OCI-LY7 (cell line): Measurements from ENCODE around the gene OPHN1. TPM values are rescaled to one million over a fixed set of nuclear protein-coding genes. Genes with fewer than 3 reads are reported as not detected.

Experiments
- BruUV-seq: library from RNA; stranded (reverse); fragments of 400-500 nt; replicated peaks from 2 replicates; lab custom pipeline; 2021; lab: Mats Ljungman, UMichigan
- CTCF ChIA-PET: fragments of 300-600 bp; sonication (Branson Sonifier 250); formaldehyde crosslinking; loops from one replicate; lab custom pipeline; 2022; ENCODE audit warnings: antibody characterized with exemption; ENCODE audit not compliant: unreplicated experiment; lab: Charles Lee
- POLR2A ChIA-PET: fragments of 300-600 bp; sonication (Branson Sonifier 250); formaldehyde crosslinking; loops from one replicate; lab custom pipeline; 2022; ENCODE audit warnings: antibody characterized with exemption; lab: Charles Lee
- DNase-seq: peaks from one replicate; pipeline ENCODE4 v3.0.0-alpha.2; 2015; ENCODE audit warnings: low spot score
- H2AFZ ChIP-seq: fragments of 200-600 bp; sonication (generic), shearing (Covaris generic); 2 replicates; pipeline ENCODE4 v1.6.1; 2014; ENCODE audit warnings: mild to moderate bottlenecking, antibody characterized with exemption, low read length, moderate library complexity
- H3K27ac ChIP-seq: fragments of 200-600 bp; sonication (generic); 2 replicates; pipeline ENCODE4 v1.5.1; 2014; ENCODE audit warnings: mixed run types, low read depth, mild to moderate bottlenecking, moderate library complexity, low read length, inconsistent platforms; ENCODE audit not compliant: poor library complexity, severe bottlenecking
- H3K36me3 ChIP-seq: fragments of 200-600 bp; sonication (generic); 2 replicates; pipeline ENCODE4 v1.6.1; 2014; ENCODE audit warnings: mild to moderate bottlenecking, antibody characterized with exemption, low read length, moderate library complexity, mixed read lengths; ENCODE audit not compliant: insufficient read depth
- H3K4me1 ChIP-seq: fragments of 200-600 bp; sonication (generic); 2 replicates; pipeline ENCODE4 v1.5.1; 2014; ENCODE audit warnings: mild to moderate bottlenecking, low read length; ENCODE audit not compliant: insufficient read depth, poor library complexity, severe bottlenecking
- H3K4me2 ChIP-seq: fragments of 200-600 bp; sonication (generic); 2 replicates; pipeline ENCODE4 v1.6.1; 2014; ENCODE audit warnings: mild to moderate bottlenecking, low read length
- H3K4me3 ChIP-seq: fragments of 200-600 bp; sonication (generic); 2 replicates; pipeline ENCODE4 v1.5.1; 2014; ENCODE audit warnings: mild to moderate bottlenecking, low read depth, low read length; ENCODE audit not compliant: poor library complexity, severe bottlenecking
- H3K79me2 ChIP-seq: fragments of 200-600 bp; sonication (generic); 2 replicates; pipeline ENCODE4 v1.6.1; 2016; ENCODE audit warnings: low read depth, mild to moderate bottlenecking, low read length, moderate library complexity, mixed read lengths; ENCODE audit not compliant: insufficient read depth
- H3K9me2 ChIP-seq: fragments of 200-600 bp; sonication (generic); 2 replicates; pipeline ENCODE4 v1.6.1; 2016; ENCODE audit warnings: mild to moderate bottlenecking, low read length, mixed read lengths; ENCODE audit not compliant: insufficient read depth
- H3K9me3 ChIP-seq: fragments of 200-600 bp; sonication (generic); 2 replicates; pipeline ENCODE4 v1.6.1; 2014; ENCODE audit warnings: mild to moderate bottlenecking, mixed run types, low read length, mixed read lengths
- H4K20me1 ChIP-seq: fragments of 200-600 bp; sonication (generic); 2 replicates; pipeline ENCODE4 v1.6.1; 2014; ENCODE audit warnings: mild to moderate bottlenecking, antibody characterized with exemption, low read length, moderate library complexity, mixed read lengths; ENCODE audit not compliant: insufficient read depth
- CTCF ChIP-seq: fragments of 200-600 bp; sonication (generic); conservative IDR thresholded peaks from 2 replicates; pipeline ENCODE4 v1.5.1; 2014; ENCODE audit warnings: mild to moderate bottlenecking, antibody characterized with exemption, low read length, moderate library complexity, mixed read lengths
- EZH2phosphoT487 ChIP-seq: fragments of 200-600 bp; sonication (generic); IDR thresholded peaks from 2 replicates; pipeline ENCODE4 v1.6.1; 2018; ENCODE audit warnings: low read depth, borderline replicate concordance, mild to moderate bottlenecking, mixed run types, antibody characterized with exemption, low read length, moderate library complexity, mixed read lengths
- intact Hi-C: fragments of 100-400 bp; cut with micrococcal nuclease; formaldehyde crosslinking; loops from one replicate; pipeline ENCODE4 v1.10.0; 2022; ENCODE audit not compliant: unreplicated experiment
- total RNA-seq, 2 experiments: library from RNA; depleted of rRNA in 1 of 2; stranded (reverse); fragments of >200 nt in 1 of 2; shearing (Covaris generic) in 1 of 2; gene quantifications; 2 replicates each; pipeline ENCODE4 v1.2.3, GENCODE V29; 2014 to 2022

The OPHN1 gene
- total RNA-seq, 2 experiments from 2014 or later: not detected

- Histone ChIP-seq H3K9me3 (no peaks in the 10 kb centered on the region), H3K4me2 (no peak overlapping the region), H3K9me2 (no peaks in the 10 kb centered on the region), H3K36me3 (no peaks in the 10 kb centered on the region), H3K79me2 (no peaks in the 10 kb centered on the region), H2AFZ (no peak overlapping the region), H3K4me1 (no peaks in the 10 kb centered on the region), H3K4me3 (no peak overlapping the region), H3K27ac (no peak overlapping the region), H4K20me1 (no peaks in the 10 kb centered on the region)
- ChIA-PET POLR2A (no interaction called here), CTCF (no interaction called here)
- no peak for TF ChIP-seq EZH2phosphoT487
- no peak for TF ChIP-seq CTCF
- BruUV-seq: no TSS peak
- intact Hi-C loops: no loop called here
- DNase-seq: no peak
Measured at GRCh38 chrX:68288127-68288526, 145.2 kb downstream of the OPHN1 start.

- H3K4me2 ChIP-seq: no peak overlapping the region
- ChIA-PET POLR2A (no interaction called here), CTCF (no interaction called here)
- no peaks in the 10 kb centered on the region for H3K79me2 ChIP-seq
- no peaks in the 10 kb centered on the region for H3K9me3 ChIP-seq
- H2AFZ ChIP-seq: no peak overlapping the region
- no peak for DNase-seq
- no peak overlapping the region for H3K27ac ChIP-seq
- H3K4me1 ChIP-seq: no peaks in the 10 kb centered on the region
- intact Hi-C loops: no loop called here
- H3K9me2 ChIP-seq: no peaks in the 10 kb centered on the region
- no peak overlapping the region for H3K4me3 ChIP-seq
- no peaks in the 10 kb centered on the region for H4K20me1 ChIP-seq
- no peak for TF ChIP-seq CTCF
- no peaks in the 10 kb centered on the region for H3K36me3 ChIP-seq
- no TSS peak for BruUV-seq
Measured at GRCh38 chrX:68287419-68287818, 145.9 kb downstream of the OPHN1 start.

GRCh38 chrX:68286980-68287379 lies 146.3 kb downstream of the OPHN1 start:
- no peak for DNase-seq
- H3K4me1 ChIP-seq: no peaks in the 10 kb centered on the region
- no peaks in the 10 kb centered on the region for H3K9me2 ChIP-seq
- POLR2A ChIA-PET: no interaction called here
- H3K36me3 ChIP-seq: no peaks in the 10 kb centered on the region
- no TSS peak for BruUV-seq
- no peak overlapping the region for H2AFZ ChIP-seq
- no peaks in the 10 kb centered on the region for H3K9me3 ChIP-seq
- H3K27ac ChIP-seq: no peak overlapping the region
- H3K79me2 ChIP-seq: no peaks in the 10 kb centered on the region
- CTCF ChIA-PET: no interaction called here
- H3K4me3 ChIP-seq: no peak overlapping the region
- no peak overlapping the region for H3K4me2 ChIP-seq
- no peaks in the 10 kb centered on the region for H4K20me1 ChIP-seq
- TF ChIP-seq EZH2phosphoT487 (no peak), CTCF (no peak)
- intact Hi-C loops: no loop called here
